Esophagus mucosa (tissue), 1 donor: Measurements from ENCODE around the gene OBSL1. TPM values are rescaled to one million over a fixed set of nuclear protein-coding genes. Genes with fewer than 3 reads are reported as not detected.

Experiments used
- ATAC-seq: fragments of 200-7000 bp; cut with Tn5 transposase; one replicate; pipeline ENCODE4 v1.9.1; 2020
- total RNA-seq: library from RNA; stranded (reverse); gene quantifications from one replicate; pipeline ENCODE4 v1.2.4, GENCODE V29; 2023
- donor health status: DM: yes; HTN: yes; CAD: no.

Gene OBSL1
- total RNA-seq, 1 donor from 2014 or later: 13.0 TPM

DNA sequence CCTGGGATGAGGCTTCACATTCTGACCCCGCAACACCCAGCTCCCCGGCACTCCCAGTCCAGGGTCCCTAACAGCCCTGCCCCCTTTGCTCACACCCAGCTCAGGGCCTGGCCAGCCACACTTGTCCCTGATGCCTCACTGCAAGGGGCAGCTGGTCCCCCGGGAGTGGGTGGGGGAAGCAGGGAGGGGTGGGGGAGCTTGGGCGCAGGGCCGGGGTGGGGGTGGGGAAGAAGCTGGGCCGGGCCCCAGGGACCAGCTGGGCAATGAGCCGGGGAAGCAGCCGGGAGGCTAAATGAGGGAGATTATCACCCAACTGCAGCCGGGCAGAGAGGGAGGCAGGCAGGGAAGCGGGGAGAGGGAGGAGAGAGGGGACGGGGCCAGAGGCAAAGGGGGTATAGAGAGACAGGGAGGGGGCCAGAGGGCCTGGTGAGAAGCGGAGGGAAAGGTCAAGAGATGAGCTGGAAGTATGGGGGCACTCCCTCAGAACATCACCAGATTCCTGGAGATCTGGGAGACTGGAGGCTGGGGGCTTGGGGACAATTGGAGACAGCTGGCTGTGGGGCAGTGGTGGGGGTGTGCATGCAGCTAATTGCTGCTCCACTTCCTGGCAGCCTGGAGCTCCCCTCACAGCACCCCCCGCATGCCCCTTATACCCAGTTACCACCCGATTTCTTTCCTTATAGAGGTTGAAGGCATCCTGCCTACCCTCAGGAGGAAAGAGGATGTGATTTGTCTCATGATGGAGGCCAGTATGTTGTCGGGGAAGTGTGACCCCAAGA, 59.6 kb downstream of the OBSL1 start:
- no peak for ATAC-seq

DNA sequence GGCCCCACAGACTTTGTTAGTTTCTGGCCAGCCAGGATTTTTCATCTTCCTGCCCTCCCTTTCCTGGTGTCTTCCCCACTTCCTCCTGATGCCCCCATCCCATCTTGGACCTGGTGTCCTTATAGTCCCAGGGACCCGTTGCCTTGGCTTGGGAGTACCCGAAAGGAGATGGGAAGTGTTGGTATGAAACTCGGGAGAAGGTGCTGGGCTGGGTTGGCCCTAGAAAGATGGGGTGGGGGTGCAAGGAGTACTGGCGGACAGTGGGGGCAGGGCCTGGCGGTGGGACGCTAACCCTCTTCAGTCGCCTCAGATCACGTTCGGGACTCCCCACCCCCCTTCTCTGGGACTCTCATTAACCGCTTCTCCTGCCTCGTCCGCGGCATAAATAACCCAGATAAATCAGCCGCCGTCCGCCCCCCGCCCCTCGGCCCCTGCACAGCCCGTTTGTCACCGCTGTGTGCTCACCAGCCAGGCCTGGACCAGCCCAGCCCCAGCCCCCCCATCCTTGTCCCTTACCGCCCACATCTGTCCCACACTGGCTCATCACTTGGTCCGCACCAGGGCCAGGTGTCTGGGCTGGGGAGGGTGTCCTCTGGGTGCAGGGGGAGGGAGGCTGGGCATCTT, 60.7 kb downstream of the OBSL1 start:
- ATAC-seq: no peak

DNA sequence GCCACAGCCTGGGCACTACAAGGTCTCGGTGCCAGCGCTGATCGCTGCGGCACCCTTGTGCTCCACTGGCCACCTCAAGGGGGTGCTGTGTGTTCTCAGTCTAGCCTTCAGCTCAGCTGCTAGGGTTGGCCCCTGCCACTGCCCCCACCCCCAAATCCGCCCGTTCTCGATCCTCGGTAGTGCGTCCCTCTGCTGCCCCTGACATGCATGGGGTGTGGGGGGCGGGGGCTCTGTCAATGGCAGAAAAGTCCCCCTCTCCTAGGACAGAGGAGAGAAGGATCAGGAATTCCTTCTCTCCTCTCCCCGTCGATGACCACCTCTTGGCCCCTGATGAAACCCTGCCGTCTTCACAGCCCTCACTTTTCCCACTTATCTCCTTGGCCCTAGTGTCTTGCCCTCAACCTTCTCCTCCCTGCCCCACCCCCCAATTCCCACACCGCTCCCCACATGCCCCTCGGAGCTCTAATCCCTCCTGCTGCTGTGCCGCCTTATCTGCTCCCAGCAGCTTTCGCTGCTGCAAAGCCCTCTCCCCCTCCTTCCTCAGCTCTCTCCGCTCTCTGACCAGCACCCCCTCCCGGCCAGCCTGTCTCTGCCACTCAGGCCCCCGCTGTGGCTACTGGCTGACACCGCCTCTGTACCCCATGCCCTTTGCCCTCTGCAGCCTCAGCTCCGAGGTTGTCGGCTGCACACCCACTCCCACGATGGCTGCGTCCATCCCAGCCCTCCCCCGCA, 61.4 kb downstream of the OBSL1 start:
- peak; percentile 63 for ATAC-seq

DNA sequence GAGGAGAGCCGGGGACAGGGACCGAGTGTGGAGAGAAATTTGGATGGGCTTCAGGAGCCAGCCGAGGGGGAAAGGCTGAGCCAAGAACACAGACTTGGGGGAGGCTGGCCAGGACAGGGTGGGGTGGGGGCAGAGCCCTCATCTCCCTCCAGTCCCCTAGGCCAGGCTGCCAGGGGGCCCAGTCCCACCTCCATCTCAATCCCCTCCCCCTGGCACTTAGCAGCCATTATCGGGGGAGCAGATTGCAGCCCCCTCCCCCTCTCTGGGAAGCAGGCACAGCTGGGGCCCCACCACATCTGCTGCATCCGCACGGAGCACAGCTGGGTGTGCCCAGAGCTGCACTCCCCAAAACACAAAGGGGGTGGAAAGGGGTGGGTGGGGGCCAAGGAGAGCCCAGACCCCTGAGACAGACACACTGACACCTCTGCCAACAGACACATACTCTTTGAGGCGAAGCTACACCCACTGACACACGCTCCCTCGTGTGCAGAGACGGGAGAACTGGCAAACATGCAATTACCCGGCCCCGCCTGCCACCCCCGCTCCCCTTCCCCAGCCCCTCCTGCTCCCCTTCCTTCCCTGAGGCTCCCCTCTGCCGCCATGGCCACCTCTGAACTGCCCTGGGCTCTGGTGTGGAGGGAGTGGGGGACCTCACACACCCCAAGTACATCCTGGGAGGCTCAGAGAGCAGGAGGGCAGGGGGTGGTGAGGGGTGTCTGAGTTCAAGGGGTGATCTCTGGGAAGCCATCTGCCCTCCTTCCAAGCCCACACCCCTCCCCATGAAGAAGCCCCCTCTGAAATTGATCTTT, 62.2 kb downstream of the OBSL1 start:
- peak; percentile 6 for ATAC-seq

DNA sequence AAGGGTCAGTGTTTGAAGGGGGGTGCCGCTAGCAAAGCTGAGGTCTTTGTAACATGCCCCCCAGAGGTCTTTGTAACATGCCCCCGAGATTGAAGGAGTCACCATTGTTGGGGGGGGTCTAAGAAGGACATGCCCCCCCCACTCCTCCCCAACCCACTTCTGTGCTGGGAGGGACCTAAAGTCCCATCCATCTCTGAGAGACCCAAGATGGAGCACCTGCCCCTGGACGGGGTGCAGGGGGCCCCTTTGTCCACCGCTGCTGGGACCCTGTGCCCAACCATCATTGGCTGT, 63.0 kb downstream of the OBSL1 start:
- no peak for ATAC-seq

DNA sequence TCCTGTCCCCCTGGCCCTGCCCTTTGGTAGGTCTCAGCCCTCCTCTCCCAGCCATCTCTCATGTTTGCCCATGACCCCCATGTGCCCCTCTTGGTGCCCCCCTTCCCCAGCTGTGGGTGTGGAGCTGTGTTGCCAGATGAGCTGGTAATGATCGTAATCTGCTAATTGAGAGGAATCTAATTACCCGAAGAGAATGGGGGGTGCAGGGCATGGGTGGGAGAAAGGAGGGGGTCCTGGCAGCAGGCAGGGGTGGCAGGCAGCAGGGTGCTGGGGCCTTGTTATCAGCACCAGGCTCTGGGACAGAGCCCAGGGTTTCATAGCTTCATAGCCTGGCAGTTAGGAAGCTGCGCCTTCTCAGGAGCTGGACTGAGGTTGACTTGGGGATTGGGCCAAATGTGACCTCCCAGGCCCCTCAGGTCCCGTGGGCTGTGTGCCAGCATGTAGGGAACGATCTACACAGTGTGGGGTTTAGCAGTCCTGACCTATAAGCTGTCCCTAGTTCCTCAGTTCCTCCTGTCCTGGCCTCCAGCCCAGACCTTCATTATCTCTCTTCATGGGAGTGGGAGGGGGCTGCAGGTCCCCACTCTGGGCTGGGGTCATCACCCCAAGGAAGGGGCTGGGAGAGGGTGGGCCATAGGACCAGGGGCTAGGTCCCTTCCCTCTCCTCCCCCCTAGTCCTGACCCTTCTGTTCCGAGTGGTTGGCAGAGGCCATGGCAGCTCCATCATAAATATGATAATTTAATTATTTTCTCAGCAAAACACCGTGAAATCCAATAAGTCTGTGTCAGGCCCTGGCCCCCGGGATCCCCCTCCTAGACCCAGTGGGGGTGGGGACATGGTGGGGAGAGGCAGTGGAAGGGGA, 63.5 kb downstream of the OBSL1 start:
- no peak for ATAC-seq

DNA sequence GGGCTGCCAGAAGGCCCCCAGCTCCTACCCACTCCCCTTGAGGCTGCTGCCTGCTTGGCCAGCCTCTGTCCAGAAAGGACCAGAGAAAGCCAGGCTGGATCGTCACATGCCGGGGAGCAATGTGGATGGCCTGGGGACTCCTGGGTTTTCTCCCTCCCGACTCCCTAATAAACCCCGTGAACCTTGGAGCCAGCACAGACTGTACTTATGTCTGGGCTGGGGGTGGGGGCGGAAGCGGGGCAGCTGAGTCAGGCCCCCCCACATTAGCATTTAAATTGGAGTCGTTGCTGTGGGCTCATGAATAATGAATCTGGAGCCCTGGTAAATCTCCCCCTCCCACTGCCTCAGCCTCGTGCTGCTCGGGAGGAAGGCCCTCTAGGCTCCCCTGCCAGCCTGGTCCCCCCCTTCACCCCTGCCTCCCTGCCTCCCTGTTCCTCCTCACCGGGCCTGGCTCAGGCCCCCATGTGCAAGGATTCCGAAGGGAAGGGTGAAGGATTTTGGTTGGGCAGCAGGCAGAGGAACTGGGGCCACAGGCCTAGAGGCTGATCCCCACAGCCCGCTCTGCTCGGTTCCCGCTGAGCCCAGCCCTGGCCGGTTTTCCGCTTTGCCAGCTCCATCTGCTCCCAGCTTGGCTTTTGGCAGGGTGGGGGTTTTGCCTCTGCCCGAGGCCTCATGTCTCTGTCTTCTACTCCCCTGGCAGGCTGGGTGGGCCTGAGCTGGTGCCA, 64.4 kb downstream of the OBSL1 start:
- no peak for ATAC-seq

DNA sequence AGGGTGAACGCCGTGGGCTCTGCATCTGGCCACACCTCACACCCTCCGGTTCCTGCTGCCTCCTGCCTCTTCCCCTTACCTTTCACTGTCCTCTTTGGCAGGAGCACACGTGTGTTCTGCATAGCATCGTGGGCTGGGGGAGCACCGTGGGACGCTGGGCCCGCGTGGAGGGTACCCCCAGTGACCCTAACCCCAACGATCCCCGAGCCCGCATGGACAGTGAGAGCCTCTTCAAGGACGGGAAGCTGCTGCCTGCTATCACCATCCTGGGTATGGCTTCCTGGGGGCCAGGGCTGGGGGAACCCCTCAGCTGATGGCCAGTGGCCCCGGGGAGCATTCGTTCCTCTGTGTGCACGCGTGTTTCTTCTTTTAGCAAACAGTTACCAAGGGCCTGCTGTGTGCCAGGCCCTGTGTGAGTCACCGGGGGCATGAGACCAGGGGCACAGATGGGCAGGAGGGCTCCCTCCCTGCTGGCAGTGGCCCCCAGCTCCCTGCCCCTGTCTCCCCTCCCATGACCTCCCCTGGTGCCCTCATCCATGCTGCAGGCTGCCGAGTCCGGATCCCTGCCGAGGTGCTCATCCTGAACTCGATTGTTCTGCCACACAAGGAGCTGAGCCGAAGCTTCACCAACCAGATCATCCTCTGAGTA, 65.1 kb downstream of the OBSL1 start:
- no peak for ATAC-seq

DNA sequence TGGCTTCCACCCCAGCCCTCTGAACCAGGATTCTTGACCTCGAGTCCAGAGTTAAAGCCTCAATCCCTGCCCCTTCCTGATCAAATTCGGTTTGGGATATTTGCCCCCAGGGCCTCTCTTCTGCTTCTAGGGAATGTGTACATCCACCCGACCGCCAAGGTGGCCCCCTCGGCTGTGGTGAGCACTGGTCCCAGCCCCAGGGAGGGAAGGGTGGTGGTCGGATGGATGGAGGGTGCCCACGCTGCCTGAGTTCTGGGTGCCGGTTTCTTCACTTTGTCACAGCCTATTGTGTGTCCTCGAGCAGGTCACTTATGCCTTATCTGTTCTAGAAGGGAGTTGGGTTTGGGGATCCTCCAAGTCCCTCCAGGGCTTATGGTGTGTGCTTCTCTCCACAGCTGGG, 65.8 kb downstream of the OBSL1 start:
- ATAC-seq: no peak

DNA sequence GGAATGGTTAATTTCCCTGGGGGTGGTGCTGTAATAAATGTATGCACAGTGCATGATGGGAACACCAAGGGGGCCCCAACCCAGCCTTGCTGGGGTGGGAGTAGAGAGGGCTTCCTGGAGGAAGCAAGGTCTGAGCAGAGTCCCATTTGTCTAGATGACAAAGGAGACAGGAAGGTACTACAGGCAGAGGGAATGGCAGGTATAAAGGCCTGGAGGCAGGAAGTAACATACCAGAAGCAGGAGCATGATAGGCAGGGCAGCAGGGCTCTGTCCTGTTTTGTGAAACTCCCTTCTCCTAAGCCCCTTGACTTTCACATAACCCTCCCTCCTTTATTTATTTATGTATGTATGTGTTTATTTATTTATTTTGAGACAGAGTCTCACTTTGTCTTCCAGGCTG, 68.7 kb downstream of the OBSL1 start:
- ATAC-seq: no peak

DNA sequence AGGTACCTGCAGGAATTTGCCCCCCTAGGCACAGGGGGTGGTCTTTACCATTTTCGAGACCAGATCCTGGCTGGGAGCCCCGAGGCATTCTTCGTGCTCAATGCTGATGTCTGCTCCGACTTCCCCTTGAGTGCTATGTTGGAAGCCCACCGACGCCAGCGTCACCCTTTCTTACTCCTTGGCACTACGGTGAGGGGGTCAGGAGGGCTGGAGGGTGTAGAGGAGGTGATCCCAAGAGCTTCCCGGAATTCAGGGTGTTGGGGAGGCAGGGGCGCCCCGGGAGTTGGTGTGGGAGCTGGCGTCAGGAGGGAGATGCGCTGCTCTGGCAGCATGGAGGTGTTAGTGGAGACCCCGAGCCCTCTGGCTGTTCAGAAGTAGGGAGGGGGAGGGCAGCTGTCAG, 69.5 kb downstream of the OBSL1 start:
- no peak for ATAC-seq

Other genes starting within 250 kb of the OBSL1 start
- not detected for gene RESP18, start 238.8 kb downstream of the OBSL1 start, total RNA-seq
- 32.3 TPM for gene DNPEP, start 183.6 kb downstream of the OBSL1 start, total RNA-seq
- 29.3 TPM for gene DES, start 153.2 kb downstream of the OBSL1 start, total RNA-seq
- 3.8 TPM for gene SPEG, start 136.7 kb downstream of the OBSL1 start, total RNA-seq
- gene GMPPA, start 72.6 kb downstream of the OBSL1 start, total RNA-seq: 19.9 TPM
- gene ASIC4, start 57.1 kb downstream of the OBSL1 start, total RNA-seq: not detected
- gene CHPF, start 27.7 kb downstream of the OBSL1 start, total RNA-seq: 27.1 TPM
- gene TMEM198, start 27.5 kb downstream of the OBSL1 start, total RNA-seq: 1.2 TPM
- gene INHA, start 771 bp upstream of the OBSL1 start, total RNA-seq: 0.28 TPM
- 17.3 TPM for gene STK11IP, start 26.3 kb upstream of the OBSL1 start, total RNA-seq
- 3.0 TPM for gene SLC4A3, start 56.1 kb upstream of the OBSL1 start, total RNA-seq